SKM-1 treated with dmso at 0.1 percent for 144 hours (cell line): ENCODE data around the gene JUNB.
"Not testable (repeated sequence)": the region's sequence is repeated elsewhere in the genome, so short reads cannot be mapped to it uniquely, and the experiment has no call there.

Experiments used
- DNase-seq: peaks from one replicate; lab custom pipeline; 2025; ENCODE audit not compliant: unreplicated experiment; lab: John Stamatoyannopoulos, UW

JUNB gene

GRCh38 chr19:12802267-12803106, 11.2 kb downstream of the JUNB start:
- no peak for DNase-seq

GRCh38 chr19:12804051-12804450, 12.8 kb downstream of the JUNB start:
- DNase-seq: no peak

GRCh38 chr19:12806242-12807081, 15.2 kb downstream of the JUNB start, which contains the start of gene RNASEH2A:
Gene RNASEH2A, plus strand, starts transcription at chr19:12806584. Its CDS starts 90 bp downstream, at chr19:12806674.
- DNase-seq: peak; percentile 75

- no peak for DNase-seq
These were observed 23.8 kb downstream of the JUNB start for GRCh38 chr19:12815088-12815487.

- DNase-seq: not testable (repeated sequence)
These were observed 25.9 kb downstream of the JUNB start for GRCh38 chr19:12817188-12817587.

GRCh38 chr19:12817810-12818209, 26.5 kb downstream of the JUNB start:
- DNase-seq: not testable (repeated sequence)

GRCh38 chr19:12821761-12822160, 30.5 kb downstream of the JUNB start:
- no peak for DNase-seq

GRCh38 chr19:12825254-12826131, 34.2 kb downstream of the JUNB start:
- peak; percentile 21 for DNase-seq

- no peak for DNase-seq
These were observed 37.2 kb downstream of the JUNB start for GRCh38 chr19:12828494-12828893.

- no peak for DNase-seq
These were observed 42.1 kb downstream of the JUNB start for GRCh38 chr19:12833418-12833737.

- DNase-seq: no peak
These were observed 42.7 kb downstream of the JUNB start for GRCh38 chr19:12833738-12834565.

GRCh38 chr19:12834566-12834943, 43.3 kb downstream of the JUNB start, which contains the start of gene RTBDN:
Gene RTBDN, minus strand, starts transcription at chr19:12834579. Its CDS starts 4,600 bp downstream, at chr19:12829979.
- no peak for DNase-seq

GRCh38 chr19:12834976-12835757, 43.9 kb downstream of the JUNB start:
- DNase-seq: no peak

GRCh38 chr19:12836529-12836863, 45.2 kb downstream of the JUNB start:
- no peak for DNase-seq

GRCh38 chr19:12837225-12837624, 45.9 kb downstream of the JUNB start:
- no peak for DNase-seq

GRCh38 chr19:12838182-12838885, 47.0 kb downstream of the JUNB start, which contains the start of gene MAST1:
Gene MAST1, plus strand, starts transcription at chr19:12838515. Its CDS starts 58 bp downstream, at chr19:12838573.
- peak; percentile 47 for DNase-seq

GRCh38 chr19:12838886-12839756, 47.8 kb downstream of the JUNB start:
- no peak for DNase-seq
